GM18907 (cell line): ENCODE measurements around the gene ANKRD23.
"Not testable (repeated sequence)": the region's sequence is repeated elsewhere in the genome, so short reads cannot be mapped to it uniquely, and the experiment has no call there.

Experiments used
- ATAC-seq: cut with Tn5 transposase; IDR thresholded peaks from one replicate; pipeline ENCODE4 v1.9.1; 2021; ENCODE audit warnings: mild to moderate bottlenecking, moderate library complexity; ENCODE audit not compliant: unreplicated experiment

ANKRD23 gene

GRCh38 chr2:96819128-96819875 is 24.5 kb downstream of the ANKRD23 start:
- no peak for ATAC-seq

- ATAC-seq: no peak
These were observed 25.9 kb downstream of the ANKRD23 start for GRCh38 chr2:96817882-96818281.

- ATAC-seq: no peak
These were observed 26.8 kb downstream of the ANKRD23 start for GRCh38 chr2:96816836-96817702.

GRCh38 chr2:96816127-96816835 is 27.5 kb downstream of the ANKRD23 start, which contains the start of gene CNNM3:
Gene CNNM3 (plus strand): TSS chr2:96816268. CDS start chr2:96816278, 10 bp downstream.
- ATAC-seq: peak; percentile 86

- ATAC-seq: peak; percentile 11
These were observed 28.3 kb downstream of the ANKRD23 start for GRCh38 chr2:96815326-96816126.

GRCh38 chr2:96813656-96814055 is 30.2 kb downstream of the ANKRD23 start:
- no peak for ATAC-seq

GRCh38 chr2:96811917-96812316 is 31.9 kb downstream of the ANKRD23 start:
- no peak for ATAC-seq

- ATAC-seq: no peak
These were observed 33.0 kb downstream of the ANKRD23 start for GRCh38 chr2:96810783-96811192.

- no peak for ATAC-seq
These were observed 33.7 kb downstream of the ANKRD23 start for GRCh38 chr2:96809951-96810782.

- ATAC-seq: no peak
These were observed 34.5 kb downstream of the ANKRD23 start for GRCh38 chr2:96809216-96809882.

- ATAC-seq: no peak
These were observed 35.5 kb downstream of the ANKRD23 start for GRCh38 chr2:96808176-96808837.

GRCh38 chr2:96807127-96807471 is 36.7 kb downstream of the ANKRD23 start:
- ATAC-seq: no peak

GRCh38 chr2:96806468-96807126 is 37.2 kb downstream of the ANKRD23 start:
- ATAC-seq: peak; percentile 65

GRCh38 chr2:96805946-96806345 is 37.9 kb downstream of the ANKRD23 start:
- not testable (repeated sequence) for ATAC-seq

GRCh38 chr2:96804986-96805385 is 38.8 kb downstream of the ANKRD23 start:
- no peak for ATAC-seq

GRCh38 chr2:96802721-96803120 is 41.1 kb downstream of the ANKRD23 start:
- no peak for ATAC-seq

GRCh38 chr2:96801786-96802595 is 41.8 kb downstream of the ANKRD23 start:
- ATAC-seq: no peak
